GM08714 (cell line): Measurements from ENCODE around the gene BCL2L13.
"Not testable (repeated sequence)": the region's sequence is repeated elsewhere in the genome, so short reads cannot be mapped to it uniquely, and the experiment has no call there.

ENCODE experiments used
- H3K4me3 ChIP-seq: fragments of 200-500 bp; sonication (Bioruptor generic); 2 replicates; pipeline ENCODE4 v1.5.1; 2014; ENCODE audit warnings: mild to moderate bottlenecking, low read length, inconsistent platforms
- ZNF274 ChIP-seq: IDR thresholded peaks from 2 replicates; pipeline ENCODE4 v1.6.1; 2012; ENCODE audit warnings: mild to moderate bottlenecking, low read depth, low read length

BCL2L13 gene

GRCh38 chr22:17743661-17744411 is 105.3 kb downstream of the BCL2L13 start:
- TF ChIP-seq ZNF274, result no peak
- no peak overlapping the region for H3K4me3 ChIP-seq

- no peak overlapping the region for H3K4me3 ChIP-seq
- no peak for TF ChIP-seq ZNF274
Observed at GRCh38 chr22:17744430-17744829, 105.9 kb downstream of the BCL2L13 start.

GRCh38 chr22:17746916-17747315 is 108.4 kb downstream of the BCL2L13 start:
- H3K4me3 ChIP-seq, result no peak overlapping the region
- TF ChIP-seq ZNF274, result no peak

DNA sequence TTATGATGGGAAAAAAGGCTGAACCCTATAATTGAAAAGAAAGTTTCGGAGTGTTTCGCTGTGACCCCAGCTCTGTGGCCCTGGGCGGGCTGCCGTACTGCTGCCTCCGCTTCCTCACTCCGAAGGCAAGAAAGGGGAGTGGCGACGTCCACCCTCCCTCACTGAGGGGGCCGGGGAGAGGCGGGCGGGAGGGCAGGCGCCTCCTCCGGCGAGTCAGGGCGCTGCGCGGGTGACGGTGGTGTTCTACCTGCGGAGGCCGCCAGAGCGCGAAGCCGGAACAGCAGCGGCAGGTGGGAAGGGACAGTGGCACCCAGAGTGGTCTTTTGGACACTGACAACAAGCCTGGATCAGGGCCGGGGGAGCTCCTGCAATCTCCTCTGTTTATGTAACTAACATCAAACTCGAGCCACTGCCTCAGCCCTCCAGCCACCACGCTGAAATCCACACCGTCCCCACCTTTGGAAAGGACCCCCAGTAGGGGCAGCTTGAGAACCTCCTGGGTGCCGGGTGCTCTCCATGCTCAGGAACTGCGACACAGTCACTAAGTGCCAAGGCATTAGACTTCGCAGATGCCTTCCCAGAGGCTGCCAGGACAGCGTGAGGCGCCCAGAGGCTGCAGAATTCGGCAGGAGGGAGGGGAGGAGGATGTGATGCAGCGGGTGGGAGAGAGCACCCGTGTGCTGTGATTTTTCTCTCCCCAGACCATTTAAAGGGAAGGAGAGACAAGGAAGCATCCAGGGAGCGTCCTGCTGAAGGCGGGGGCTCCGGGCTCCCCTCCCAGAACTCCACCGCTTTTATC is 110.2 kb downstream of the BCL2L13 start:
- TF ChIP-seq ZNF274, result no peak
- H3K4me3 ChIP-seq, result no peak overlapping the region

GRCh38 chr22:17749605-17750395 is 111.2 kb downstream of the BCL2L13 start:
- H3K4me3 ChIP-seq, result no peak overlapping the region
- TF ChIP-seq ZNF274, result no peak

GRCh38 chr22:17751596-17751995 is 113.0 kb downstream of the BCL2L13 start:
- no peak for TF ChIP-seq ZNF274
- H3K4me3 ChIP-seq, result no peak overlapping the region

- TF ChIP-seq ZNF274, result no peak
- H3K4me3 ChIP-seq, result no peak overlapping the region
Observed at GRCh38 chr22:17753401-17753989, 114.9 kb downstream of the BCL2L13 start.

DNA sequence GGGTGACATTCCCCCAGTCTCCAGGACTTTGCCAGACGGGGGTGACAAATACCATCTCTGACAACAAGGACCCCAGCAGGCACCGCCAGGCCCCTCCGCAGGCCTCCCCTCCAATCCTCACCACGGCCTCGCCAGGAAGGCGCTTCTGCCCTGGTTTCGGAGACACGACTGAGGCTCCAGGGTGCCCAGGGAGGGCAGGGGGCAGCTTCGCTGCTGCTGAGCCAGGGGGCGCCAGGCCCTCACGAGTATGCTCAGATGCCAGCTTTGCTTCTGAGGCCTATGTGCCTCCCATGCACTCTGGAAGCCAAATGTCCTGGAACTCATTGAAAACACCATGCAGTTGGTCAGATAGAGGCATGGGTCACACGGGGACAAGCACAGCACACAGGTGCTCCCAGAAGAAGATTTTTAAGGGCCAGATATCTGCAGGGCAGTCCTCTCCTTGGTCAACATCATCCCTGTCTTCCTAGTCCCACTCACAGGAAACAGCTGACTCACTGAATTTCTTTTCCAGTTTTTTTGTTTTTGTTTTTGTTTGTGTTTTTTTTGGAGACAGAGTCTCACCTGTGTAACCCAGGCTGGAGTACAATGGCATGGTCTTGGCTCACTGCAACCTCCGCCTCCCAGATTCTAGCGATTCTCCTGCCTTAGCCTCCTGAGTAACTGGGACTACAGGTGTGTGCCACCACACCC is 115.8 kb downstream of the BCL2L13 start:
- TF ChIP-seq ZNF274, result no peak
- no peak overlapping the region for H3K4me3 ChIP-seq

DNA sequence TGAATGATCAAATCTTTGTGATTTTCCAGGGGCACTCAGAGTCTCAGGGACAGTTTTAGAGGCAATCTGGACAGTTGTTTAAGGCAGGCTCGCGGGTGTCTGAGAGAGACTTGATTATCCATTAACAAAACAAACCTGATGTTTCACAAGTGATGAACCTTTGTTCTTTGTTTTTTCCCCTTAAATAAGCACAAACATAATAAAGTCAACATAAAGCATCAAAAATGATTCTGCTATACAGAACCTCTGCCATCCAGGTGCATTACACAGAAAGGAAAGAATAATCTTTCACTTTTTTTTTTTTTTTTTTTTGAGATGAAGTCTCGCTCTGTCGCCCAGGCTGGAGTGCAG is 122.6 kb downstream of the BCL2L13 start:
- H3K4me3 ChIP-seq, result no peak overlapping the region
- TF ChIP-seq ZNF274, result no peak

DNA sequence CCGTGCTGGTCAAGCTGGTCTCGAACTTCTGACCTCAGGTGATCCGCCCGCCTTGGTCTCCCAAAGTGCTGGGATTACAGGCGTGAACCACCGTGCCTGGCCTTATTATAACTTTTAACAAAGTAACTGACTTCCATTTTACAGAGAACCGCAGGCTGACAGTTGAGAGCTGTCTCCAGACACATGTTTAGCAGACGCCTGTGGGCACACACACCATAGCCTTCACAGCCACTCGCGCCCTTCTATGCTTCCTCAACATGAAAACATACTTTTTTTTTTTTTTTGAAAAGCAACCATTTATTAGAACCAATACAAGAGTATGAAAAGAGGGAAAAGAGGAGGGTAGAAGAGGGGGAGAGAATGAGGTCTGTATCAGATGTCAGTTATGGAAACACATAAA is 124.9 kb downstream of the BCL2L13 start:
- not testable (repeated sequence) for H3K4me3 ChIP-seq

DNA sequence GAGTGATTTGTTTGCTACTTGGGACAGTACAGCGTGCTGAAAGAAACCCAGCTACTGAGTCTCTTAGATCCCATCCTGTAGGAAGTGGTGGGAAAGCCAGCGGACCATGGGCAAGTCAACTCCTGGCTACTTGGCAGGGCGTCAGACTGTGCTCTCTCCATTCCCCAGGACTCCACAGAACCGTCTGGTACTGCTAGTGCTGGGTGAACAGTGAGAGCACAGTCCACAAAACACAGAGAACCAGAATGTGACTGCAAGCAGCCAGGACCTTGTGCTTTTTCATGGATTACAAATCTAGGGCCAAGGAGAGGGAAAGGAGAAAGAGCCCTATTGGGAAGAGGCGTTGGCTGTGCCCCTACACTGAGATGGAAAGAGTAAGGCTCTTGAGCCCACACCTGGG is 125.5 kb downstream of the BCL2L13 start:
- H3K4me3 ChIP-seq, result no peak overlapping the region

GRCh38 chr22:17764852-17765251 is 126.3 kb downstream of the BCL2L13 start:
- not testable (repeated sequence) for H3K4me3 ChIP-seq

More for the DNA sequence above, 125.5 kb downstream of the BCL2L13 start:
- no peak for TF ChIP-seq ZNF274

DNA sequence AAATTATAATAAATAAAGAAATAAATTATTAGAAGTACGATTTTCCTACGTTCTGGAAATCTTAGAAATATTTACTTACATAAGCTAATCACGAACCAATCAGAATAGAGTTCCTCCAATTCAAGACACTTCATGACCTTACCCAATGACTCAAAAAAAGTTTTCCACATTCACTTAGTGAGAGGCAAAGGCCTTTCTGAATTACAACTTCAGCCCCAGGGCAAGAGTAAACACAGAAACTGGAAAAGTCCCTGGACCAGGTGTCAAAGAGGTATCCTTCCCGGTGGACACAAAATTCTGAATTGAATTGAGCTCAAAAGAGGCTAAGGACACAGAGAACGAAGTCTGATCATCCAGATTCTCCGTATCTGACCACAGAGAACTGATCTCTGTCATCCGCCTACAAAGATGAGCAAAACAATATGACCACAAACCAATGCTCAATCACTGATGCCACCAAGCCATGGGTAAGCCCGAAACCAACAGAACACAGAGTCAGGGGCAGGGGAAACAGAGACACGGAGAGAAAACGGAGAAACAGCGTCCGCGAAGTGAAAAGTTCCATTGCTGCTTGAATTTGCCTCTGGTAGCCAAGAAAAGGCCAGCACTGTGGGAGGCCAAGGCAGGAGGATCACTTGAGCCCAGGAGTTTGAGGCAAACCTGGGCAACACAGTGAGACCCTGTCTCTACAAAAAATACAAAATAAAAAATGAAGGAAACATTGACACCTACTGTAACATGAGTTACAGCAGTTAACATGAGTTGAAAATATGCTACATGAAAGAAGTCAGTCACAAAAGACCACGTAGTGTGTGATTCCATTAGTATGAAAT is 128.9 kb downstream of the BCL2L13 start:
- no peak overlapping the region for H3K4me3 ChIP-seq
- TF ChIP-seq ZNF274, result no peak
